Upper lobe of left lung (tissue), 6 donors: Measurements from ENCODE around the gene PRSS33. TPM values are rescaled to one million over a fixed set of nuclear protein-coding genes. Genes with fewer than 3 reads are reported as not detected.

ENCODE experiments used
- ATAC-seq, 2 donors: fragments of 200-7000 bp; cut with Tn5 transposase; one replicate each; pipeline ENCODE4 v1.9.1; 2022; ENCODE audit warnings: mild to moderate bottlenecking in 2 of 2, moderate library complexity in 2 of 2; ENCODE audit not compliant: low FRiP score in 2 of 2
- DNase-seq, 2 donors: peaks; one replicate each; pipeline ENCODE4 v3.0.0-alpha.2; 2019 to 2020
- H3K27ac ChIP-seq, 4 donors: fragments of 200-600 bp; sonication (generic); one replicate each; pipeline ENCODE4 v1.5.1; 2016 to 2019
- H3K27me3 ChIP-seq, 4 donors: fragments of 200-600 bp; sonication (generic); one replicate each; pipeline ENCODE4 v1.5.1; 2017 to 2019
- H3K36me3 ChIP-seq, 4 donors: fragments of 200-600 bp; sonication (generic); one replicate each; pipeline ENCODE4 v1.5.1; 2016 to 2019
- H3K4me1 ChIP-seq, 4 donors: fragments of 200-600 bp; sonication (generic); one replicate each; pipeline ENCODE4 v1.5.1; 2018 to 2019
- H3K4me3 ChIP-seq, 4 donors: fragments of 200-600 bp; sonication (generic); one replicate each; pipeline ENCODE4 v1.5.1; 2017 to 2019; ENCODE audit warnings: mild to moderate bottlenecking in 2 of 4, moderate library complexity in 1 of 4
- H3K9me3 ChIP-seq, 4 donors: fragments of 200-600 bp; sonication (generic); one replicate each; pipeline ENCODE4 v1.5.1; 2018 to 2019
- EP300 ChIP-seq, 4 donors: sonication (generic); formaldehyde crosslinking; IDR thresholded peaks; one replicate each; pipeline ENCODE4 v1.5.1; 2017; ENCODE audit warnings: antibody characterized with exemption in 4 of 4, control low read depth in 2 of 4
- POLR2A ChIP-seq, 4 donors: fragments of 450-650 bp; IDR thresholded peaks; one replicate each; pipeline ENCODE4 v1.5.1; 2016 to 2017; ENCODE audit warnings: antibody characterized with exemption in 4 of 4, mild to moderate bottlenecking in 2 of 4
- POLR2AphosphoS5 ChIP-seq, 2 donors: sonication (generic); formaldehyde crosslinking; IDR thresholded peaks; one replicate each; pipeline ENCODE4 v1.5.1; 2017; ENCODE audit warnings: antibody characterized with exemption in 2 of 2
- WGBS, 2 donors: methylation state at CpG; one replicate each; pipeline ENCODE4 v1.1.5; 2017 to 2018; 5-methylcytosine and 5-hydroxymethylcytosine counted together
- total RNA-seq, 6 donors: library from RNA; depleted of rRNA in 4 of 6; stranded (reverse); fragments of >200 nt in 4 of 6; gene quantifications; one replicate each; pipeline versions ENCODE4 v1.1.0 to v1.2.1, GENCODE V29; 2016 to 2021
- TF ChIP-seq, protein P1 (sequence below), 6 experiments: fragments of 450-650 bp in 4 of 6; fragments of 200-600 bp in 2 of 6; sonication (generic) in 2 of 6; IDR thresholded peaks; one replicate each; pipeline ENCODE4 v1.5.1; 2016 to 2019; ENCODE audit warnings: antibody characterized with exemption in 6 of 6
- donor health status: DM: no; HTN: no; CAD: no; lungs with moderate emphysema.
- donor health status: DM: no; HTN: yes; CAD: no; lungs with severe emphysema.

The PRSS33 gene
- total RNA-seq, 6 donors from 2014 or later, result 0.20 to 0.92 TPM; not detected in 4

DNA sequence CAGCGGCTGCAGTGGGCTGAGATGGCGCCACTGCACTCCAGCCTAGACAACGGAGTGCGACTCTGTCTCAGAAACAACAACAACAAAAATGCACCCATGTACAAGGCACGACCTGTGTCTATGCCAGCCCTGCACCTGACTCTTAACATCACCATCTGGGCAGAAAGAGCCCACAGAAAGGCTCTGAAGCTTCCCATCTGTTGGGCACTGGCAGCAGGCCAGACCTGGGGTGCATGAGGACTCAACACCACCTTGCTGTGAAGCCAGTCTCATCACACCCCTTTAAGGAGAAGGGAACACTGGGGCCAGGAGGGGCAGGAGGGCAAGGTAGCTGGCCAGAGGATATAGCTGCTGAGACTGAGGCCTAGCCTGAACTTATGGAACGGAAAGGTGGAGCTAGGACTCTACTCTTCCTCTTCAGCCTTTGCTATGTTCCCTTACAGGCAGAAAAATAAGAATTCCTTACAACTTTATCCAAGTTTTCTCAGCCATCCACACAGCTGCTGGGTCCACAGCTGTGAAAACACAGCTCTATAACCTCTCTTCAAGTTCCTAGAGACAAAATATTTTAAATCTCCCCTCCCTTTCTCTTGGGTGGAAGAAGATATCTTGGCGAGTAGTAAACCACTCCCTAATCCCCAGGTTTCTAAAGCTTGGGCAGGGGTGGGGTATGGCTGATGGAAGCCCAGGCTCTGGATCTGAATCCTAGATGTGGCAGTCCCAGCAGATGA is 13.0 kb downstream of the PRSS33 start:
- Histone ChIP-seq H3K27ac (no peak overlapping the region), H3K4me3 (no peak overlapping the region), H3K9me3 (no peaks in the 10 kb centered on the region), H3K36me3 (peaks cover 22 to 61% (median 41%) of the 10 kb centered on the region in 4 donors), H3K4me1 (peaks cover 20 to 46% (median 23%) of the 10 kb centered on the region in 4 donors), H3K27me3 (no peaks in the 10 kb centered on the region)
- ATAC-seq (no peak), DNase-seq (no peak)
- 78 to 81% methylated on average over 7 of the region's 7 CpGs for WGBS, 2 donors
- TF ChIP-seq POLR2AphosphoS5 (IDR thresholded peaks at IDR 0.05) (no peak), EP300 (IDR thresholded peaks at IDR 0.05) (no peak), POLR2A (IDR thresholded peaks at IDR 0.05) (no peak)
- TF ChIP-seq, protein P1, sequence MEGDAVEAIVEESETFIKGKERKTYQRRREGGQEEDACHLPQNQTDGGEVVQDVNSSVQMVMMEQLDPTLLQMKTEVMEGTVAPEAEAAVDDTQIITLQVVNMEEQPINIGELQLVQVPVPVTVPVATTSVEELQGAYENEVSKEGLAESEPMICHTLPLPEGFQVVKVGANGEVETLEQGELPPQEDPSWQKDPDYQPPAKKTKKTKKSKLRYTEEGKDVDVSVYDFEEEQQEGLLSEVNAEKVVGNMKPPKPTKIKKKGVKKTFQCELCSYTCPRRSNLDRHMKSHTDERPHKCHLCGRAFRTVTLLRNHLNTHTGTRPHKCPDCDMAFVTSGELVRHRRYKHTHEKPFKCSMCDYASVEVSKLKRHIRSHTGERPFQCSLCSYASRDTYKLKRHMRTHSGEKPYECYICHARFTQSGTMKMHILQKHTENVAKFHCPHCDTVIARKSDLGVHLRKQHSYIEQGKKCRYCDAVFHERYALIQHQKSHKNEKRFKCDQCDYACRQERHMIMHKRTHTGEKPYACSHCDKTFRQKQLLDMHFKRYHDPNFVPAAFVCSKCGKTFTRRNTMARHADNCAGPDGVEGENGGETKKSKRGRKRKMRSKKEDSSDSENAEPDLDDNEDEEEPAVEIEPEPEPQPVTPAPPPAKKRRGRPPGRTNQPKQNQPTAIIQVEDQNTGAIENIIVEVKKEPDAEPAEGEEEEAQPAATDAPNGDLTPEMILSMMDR (IDR thresholded peaks at IDR 0.05), result no peak

DNA sequence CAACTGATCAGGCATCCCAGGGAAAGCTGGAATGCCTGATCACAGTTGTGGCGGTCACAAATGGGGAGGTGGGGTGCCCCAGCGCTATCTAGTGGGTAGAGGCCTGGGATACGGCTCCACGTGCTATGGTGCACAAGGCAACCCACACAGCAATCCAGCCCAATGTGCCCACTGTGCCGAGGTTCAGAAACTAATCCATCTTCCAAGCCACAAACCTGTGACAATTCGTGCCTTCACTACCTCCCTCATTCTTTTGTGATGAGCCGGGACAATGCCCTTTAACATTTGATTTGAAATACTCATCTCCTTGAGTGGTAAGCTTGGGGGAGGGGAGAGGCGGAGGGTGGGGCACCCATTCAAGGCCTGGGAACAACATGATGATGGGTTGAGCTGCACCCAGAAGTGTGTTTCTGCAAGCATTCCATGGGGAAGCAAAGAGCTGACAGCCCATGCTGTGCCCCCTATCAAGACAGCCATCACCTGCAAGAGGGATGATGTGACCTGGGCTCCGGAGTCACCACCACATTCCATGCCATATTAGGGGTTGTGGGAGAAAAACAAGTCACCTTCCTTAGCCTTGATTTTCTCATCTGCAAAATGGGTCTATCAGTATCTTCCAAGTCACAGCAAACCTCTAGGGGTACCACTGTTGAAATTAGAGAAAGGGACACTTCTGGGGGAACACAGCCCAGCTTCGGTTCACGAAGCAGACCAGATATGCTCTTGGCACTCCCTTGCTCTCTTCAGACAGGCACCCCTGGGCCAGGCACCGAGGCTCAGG is 14.0 kb downstream of the PRSS33 start:
- peak overlapping the region in 1 of 4 donors; percentile 24 for H3K27ac ChIP-seq
- 88% methylated on average over 7 to 12 of the region's 12 CpGs for WGBS, 2 donors
- TF ChIP-seq EP300 (IDR thresholded peaks at IDR 0.05) (no peak), POLR2AphosphoS5 (IDR thresholded peaks at IDR 0.05) (no peak), POLR2A (IDR thresholded peaks at IDR 0.05) (no peak)
- TF ChIP-seq, protein P1 (IDR thresholded peaks at IDR 0.05), result no peak
- no peak for ATAC-seq
- H3K9me3 ChIP-seq, result no peaks in the 10 kb centered on the region
- H3K4me1 ChIP-seq, result peaks cover 16 to 40% (median 18%) of the 10 kb centered on the region in 4 donors
- no peak for DNase-seq
- H3K36me3 ChIP-seq, result peaks cover 32 to 71% (median 50%) of the 10 kb centered on the region in 4 donors
- no peak overlapping the region for H3K4me3 ChIP-seq
- H3K27me3 ChIP-seq, result no peaks in the 10 kb centered on the region

DNA sequence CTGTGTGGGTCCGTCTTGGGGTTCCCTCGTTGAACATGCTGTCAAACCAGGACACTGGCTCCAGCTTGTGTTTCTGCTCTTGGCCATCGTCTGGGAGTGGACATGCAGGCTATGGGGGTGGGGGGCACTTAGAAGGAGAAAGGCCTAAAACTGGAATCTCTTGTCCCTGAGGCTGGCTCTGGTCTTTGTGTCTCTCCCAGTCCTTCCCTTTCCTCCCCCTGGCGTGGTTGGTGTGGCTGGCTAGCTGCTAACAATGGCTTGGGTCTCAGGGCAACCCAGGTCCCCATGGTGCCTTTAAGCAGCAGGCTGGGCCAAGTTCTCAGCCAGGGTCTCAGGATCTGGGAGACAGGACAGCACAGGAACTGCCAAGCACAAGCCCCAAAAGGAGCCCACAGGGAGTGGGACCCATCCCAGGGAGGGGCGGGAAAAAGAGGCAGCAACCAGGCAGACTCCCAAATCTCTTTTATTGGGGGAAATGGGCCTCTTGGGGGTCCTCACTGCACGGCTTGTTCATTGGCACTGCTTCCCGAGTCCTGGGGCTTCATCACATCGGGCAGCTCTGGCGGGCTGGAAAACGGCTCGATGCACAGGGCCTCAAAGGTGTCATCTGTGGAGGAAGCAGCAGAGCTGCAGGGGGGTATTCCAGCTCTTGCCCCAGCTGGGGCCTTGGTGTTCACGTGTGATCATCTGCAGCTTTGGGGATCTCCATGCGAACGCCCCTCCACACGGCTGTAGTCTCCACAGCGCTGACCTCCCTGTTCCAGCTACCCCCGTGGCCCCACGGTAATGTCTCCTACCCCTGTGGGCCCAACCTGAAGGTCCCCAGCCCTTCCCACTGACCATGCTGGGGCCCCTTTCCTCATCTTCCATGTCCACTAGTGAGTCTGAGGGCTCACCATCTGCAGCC is 15.6 kb downstream of the PRSS33 start:
- no peaks in the 10 kb centered on the region for H3K27me3 ChIP-seq
- H3K4me3 ChIP-seq, result no peak overlapping the region
- DNase-seq (no peak), ATAC-seq (no peak)
- no peaks in the 10 kb centered on the region for H3K9me3 ChIP-seq
- 79 to 91% methylated on average over 15 to 18 of the region's 18 CpGs for WGBS, 2 donors
- TF ChIP-seq, protein P1 (IDR thresholded peaks at IDR 0.05), result no peak
- no peak for TF ChIP-seq POLR2A (IDR thresholded peaks at IDR 0.05)
- TF ChIP-seq EP300 (IDR thresholded peaks at IDR 0.05), result no peak
- no peak for TF ChIP-seq POLR2AphosphoS5 (IDR thresholded peaks at IDR 0.05)
- H3K27ac ChIP-seq, result peak overlapping the region in 1 of 4 donors; percentile 15
- H3K36me3 ChIP-seq, result peaks cover 45 to 87% (median 67%) of the 10 kb centered on the region in 4 donors
- peaks cover 14 to 35% (median 14%) of the 10 kb centered on the region in 4 donors for H3K4me1 ChIP-seq

DNA sequence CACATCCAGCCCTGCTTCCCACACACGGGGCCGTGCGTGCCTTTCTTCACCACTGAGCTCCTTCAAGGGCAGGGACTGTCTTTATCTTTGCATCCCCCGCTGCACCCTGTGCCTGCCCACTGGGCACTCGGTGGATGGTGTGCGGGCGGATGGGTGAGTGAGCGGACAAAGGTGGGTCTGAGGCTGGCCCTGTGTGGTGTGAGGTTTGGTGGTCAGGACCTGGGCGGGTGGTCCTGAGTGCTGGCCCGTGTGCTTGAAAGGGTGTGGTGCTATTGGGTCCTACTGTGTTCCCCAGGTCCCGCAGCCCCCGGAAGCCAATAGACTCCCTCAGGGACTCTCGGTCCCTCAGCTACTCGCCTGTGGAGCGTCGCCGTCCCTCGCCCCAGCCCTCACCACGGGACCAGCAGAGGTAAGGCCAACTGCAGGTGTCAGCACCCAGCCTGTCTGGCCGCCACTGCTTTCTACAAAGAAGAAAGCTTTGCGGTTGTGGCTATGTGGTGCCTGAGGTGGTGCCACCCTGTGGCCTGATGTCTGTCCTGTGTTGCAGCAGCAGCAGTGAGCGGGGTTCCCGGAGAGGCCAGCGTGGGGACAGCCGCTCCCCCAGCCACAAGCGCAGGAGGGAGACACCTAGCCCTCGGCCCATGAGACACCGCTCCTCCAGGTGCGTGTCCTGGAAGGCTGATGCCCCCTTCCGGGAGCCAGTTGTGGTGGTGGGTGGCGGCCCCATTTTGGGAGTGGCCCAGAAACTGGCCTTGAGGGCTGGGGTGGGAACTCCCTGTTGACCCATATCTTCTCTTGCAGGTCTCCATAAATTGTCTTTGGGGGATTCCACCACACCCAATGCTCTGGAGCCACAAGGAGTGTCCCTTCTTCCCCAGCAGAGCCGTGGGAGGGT is 17.1 kb downstream of the PRSS33 start:
- peak overlapping the region in 3 of 4 donors; percentile 37 to 64 (median 52) for H3K27ac ChIP-seq
- ATAC-seq (peak in 1 of 2 donors; percentile 1), DNase-seq (no peak)
- TF ChIP-seq POLR2A (IDR thresholded peaks at IDR 0.05) (no peak), EP300 (IDR thresholded peaks at IDR 0.05) (no peak), POLR2AphosphoS5 (IDR thresholded peaks at IDR 0.05) (no peak)
- TF ChIP-seq, protein P1 (IDR thresholded peaks at IDR 0.05), result no peak
- peaks cover 1 to 23% (median 4%) of the 10 kb centered on the region in 4 donors for H3K4me1 ChIP-seq
- H3K4me3 ChIP-seq, result no peak overlapping the region
- 87 to 91% methylated on average over 23 to 32 of the region's 32 CpGs for WGBS, 2 donors
- no peaks in the 10 kb centered on the region for H3K9me3 ChIP-seq
- no peaks in the 10 kb centered on the region for H3K27me3 ChIP-seq
- peaks cover 54 to 100% (median 81%) of the 10 kb centered on the region in 4 donors for H3K36me3 ChIP-seq
